HG03159 (cell line): Measurements from ENCODE around the gene UFSP1.
A peak's percentile ranks its signal among the peaks of the same experiment; 100 is the strongest.

Source experiments
- ATAC-seq: cut with Tn5 transposase; IDR thresholded peaks from one replicate; pipeline ENCODE4 v1.9.1; 2021; ENCODE audit warnings: mild to moderate bottlenecking, moderate library complexity; ENCODE audit not compliant: unreplicated experiment

The UFSP1 gene

DNA sequence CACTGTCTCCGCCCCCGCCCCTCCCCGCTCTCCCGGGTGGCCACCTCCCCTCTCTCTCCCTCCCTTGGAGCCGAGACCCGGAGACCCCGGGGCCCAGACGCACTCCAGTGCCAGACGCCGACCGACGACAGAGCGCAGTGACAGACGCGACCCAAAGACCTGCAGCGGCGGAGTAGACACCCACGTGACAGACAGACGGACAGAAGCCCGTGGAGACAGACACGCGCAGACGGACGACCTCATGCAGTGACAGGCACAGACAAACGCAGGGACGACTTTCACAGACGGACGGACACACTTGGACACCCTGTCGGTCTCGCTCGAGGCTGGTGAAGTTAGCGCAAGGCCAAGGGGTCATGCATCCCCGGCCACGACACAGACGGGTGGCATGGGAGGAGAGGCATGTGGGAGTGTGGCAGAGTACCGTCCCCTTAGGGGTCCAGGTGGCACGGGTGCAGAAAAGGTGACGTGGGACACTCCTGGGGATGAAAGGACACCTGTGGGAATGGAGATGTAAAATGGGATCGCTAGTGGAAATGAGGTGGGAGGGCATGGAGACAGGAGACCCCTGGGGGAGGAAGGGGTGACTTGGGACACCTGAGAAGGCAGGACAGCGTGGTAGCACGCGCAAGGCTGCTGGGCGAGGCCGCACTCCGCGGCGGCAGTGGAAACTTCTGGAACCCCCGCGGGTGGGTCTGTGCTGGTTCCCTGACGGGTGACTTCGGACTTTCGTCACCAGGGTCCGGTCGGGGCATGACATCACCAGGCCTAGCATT, 6.6 kb upstream of the UFSP1 start:
- no peak for ATAC-seq

DNA sequence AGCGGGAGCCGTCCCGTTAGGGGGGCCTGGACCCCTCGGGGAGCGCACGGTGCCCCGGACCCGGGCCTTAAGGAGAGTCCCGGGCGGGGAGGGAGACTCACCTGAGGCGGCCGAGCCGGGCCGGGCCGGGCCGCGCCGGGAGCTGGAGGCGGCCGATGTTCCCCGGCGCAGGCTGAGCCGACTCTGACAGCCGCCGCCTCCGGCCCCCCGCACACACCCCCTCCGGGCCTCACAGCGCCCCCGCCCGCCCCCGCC, 6.1 kb upstream of the UFSP1 start, which contains the start of gene ACHE:
TSS of gene ACHE (minus strand) at position 188 of the 255 bp plus-strand sequence. CDS start 1,656 bp downstream, outside the sequence.
- no peak for ATAC-seq

- no peak for ATAC-seq
Observed at GRCh38 chr7:100894860-100895700, 5.6 kb upstream of the UFSP1 start.

- ATAC-seq: no peak
Observed at GRCh38 chr7:100893910-100894721, 4.6 kb upstream of the UFSP1 start.

GRCh38 chr7:100893318-100893895, 3.9 kb upstream of the UFSP1 start:
- ATAC-seq: no peak

- no peak for ATAC-seq
Observed at GRCh38 chr7:100892364-100893317, 3.1 kb upstream of the UFSP1 start.

DNA sequence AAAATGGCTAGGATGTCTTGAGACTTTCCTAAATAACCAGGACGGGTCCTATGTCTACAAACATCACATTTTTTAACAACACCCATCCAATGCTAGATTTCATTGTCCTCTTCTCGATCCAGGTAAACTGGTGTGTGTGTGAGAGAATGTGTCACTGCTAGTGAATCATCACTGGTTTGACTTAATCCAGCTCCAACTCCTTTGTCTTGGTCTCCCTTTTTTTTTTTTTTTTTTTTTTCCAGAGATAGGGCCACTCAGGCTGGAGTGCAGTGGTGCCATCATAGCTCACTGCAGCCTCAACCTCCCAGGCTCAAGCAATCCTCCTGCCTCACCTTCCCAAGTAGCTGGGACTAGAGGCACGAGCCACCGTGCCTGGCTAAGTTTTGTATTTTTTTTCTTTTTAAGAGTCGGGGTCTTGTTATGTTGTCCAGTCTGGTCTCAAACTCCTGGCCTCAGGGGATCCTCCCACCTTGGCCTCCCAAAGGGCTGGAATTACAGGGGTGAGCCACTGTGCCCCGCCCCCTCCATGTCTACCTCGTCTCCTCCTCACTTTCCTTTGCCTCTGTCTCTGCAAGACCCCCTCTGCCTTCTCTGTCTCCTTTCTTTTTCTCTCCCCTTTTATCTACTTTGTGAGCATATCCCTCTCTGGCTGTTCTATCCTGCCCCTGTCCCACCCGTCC, 2.2 kb upstream of the UFSP1 start:
- ATAC-seq: no peak

GRCh38 chr7:100890653-100891567, 1.4 kb upstream of the UFSP1 start:
- ATAC-seq: no peak

GRCh38 chr7:100888291-100888987, 1.1 kb downstream of the UFSP1 start:
- no peak for ATAC-seq

DNA sequence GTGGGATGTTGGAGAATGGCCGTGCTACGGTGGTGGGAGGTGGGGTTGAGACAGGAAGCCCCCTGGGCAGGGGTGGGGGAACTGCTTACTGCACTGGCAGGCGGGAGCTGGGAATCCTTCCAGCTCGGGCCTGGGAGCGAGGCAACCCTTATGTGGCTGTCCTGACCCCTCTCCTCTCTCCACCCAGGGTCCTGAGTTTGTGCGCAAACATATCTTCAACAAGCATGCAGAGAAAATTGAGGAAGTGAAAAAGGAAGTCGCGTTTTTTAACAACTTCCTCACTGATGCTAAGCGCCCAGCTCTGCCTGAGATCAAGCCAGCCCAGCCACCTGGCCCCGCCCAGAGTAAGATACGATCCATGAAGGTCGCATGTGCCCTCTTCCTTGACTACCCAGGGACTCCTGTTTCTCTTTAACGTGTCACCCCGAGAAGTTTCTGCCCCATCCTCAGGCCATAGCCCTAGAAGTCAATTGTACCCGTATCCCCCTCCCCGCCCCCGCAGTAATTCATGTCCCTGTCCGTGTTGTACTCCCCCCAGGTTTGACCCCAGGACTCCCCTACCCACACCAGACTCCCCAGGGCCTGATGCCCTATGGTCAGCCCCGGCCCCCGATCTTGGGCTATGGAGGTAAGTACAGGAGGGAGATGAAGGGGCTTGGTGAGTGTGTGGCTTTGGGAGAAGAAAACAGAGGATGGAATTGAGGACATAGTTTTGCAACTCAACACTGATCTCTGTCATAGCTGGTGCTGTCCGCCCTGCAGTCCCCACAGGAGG, 1.8 kb downstream of the UFSP1 start:
- ATAC-seq: peak; percentile 48

GRCh38 chr7:100886936-100887515, 2.5 kb downstream of the UFSP1 start:
- ATAC-seq: no peak

DNA sequence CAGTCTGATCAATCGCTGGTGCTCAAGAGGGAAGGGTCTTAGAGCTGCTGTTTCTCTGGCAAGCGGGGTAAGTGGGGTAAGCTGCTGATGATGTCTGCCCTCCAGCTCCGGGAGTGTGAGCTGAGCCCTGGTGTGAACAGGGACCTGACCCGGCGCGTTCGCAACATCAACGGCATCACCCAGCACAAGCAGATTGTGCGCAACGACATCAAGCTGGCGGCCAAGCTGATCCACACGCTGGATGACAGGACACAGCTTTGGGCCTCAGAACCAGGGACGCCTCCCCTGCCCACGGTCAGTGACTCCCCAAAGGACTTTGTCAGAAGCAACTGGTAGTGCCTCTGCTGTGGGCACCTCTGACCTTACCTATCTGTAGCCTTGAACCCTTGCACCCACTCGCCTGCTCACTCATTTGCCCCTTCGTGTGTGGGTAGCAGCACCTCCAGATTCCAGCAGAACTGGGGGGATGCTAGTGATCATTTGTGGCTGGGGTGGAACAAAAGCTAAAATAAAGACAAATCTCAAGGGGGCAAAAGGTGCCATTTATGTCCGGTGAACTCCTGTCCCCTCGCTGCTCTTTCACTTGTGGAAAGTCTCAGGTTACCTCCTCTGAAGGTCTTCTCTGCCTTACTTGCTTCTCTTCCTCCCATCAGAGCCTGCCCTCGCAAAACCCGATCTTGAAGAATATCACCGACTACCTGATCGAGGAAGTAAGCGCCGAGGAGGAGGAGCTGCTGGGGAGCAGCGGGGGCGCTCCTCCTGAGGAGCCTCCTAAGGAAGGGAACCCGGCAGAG, 3.2 kb downstream of the UFSP1 start:
- ATAC-seq: no peak

DNA sequence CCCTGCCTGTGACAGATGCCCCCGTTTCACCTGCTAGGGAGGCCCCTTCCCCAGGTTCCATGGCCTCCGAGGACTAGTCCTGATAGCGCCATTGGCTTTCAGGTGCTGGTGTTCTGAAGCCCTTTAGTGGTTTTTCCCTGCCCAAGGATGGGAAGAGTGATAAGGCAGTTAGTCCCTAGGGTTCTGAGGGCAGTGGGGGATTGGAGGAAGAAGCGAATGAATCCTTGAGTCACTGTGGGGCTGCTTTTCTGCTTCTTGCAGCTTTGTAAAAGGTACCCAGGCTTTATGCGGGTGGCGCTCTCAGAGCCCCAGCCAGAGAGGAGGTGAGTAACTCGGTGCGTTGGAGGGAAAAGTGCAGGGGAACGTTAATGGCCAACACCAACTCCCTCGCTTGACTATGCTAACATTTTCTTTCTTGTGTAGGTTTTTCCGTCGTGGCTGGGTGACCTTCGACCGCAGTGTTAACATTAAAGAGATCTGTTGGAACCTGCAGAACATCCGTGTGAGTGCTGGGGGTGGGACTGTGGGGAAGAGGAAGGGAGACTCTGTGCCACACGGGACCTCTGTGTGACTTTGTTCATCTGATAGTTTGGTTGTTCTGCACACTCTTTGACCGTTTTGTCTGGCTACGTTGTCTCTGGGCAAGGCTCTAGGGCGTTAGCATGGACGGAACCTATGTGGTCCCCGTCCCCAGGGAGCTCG, 3.9 kb downstream of the UFSP1 start:
- no peak for ATAC-seq

DNA sequence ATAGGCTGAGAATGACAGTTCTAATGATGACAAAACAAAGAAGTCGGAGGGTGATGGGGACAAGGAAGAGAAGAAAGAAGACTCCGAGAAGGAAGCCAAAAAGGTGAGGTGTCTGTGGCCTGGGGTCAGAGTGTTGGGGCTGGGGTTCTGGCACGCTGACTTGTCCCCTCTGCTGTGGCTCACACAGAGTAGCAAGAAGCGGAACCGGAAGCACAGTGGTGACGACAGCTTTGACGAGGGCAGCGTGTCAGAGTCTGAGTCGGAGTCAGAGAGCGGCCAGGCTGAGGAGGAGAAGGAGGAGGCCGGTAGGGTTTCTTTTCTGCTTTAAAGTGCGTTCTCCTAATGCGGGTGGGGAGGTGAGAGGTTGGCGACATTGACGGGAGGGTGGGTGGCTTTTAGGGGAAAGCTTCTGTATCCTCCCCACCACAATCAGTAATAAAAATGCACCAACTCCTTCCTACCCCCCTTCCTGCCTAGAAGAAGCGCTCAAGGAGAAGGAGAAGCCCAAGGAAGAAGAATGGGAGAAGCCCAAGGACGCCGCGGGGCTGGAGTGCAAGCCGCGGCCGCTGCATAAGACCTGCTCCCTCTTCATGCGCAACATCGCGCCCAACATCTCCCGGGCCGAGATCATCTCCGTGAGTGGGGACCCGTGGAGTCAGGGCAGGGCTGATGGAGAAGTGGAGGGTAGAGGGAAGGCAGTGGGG, 4.6 kb downstream of the UFSP1 start:
- no peak for ATAC-seq
